GM21390 (cell line): ENCODE results near the gene NKX1-1.
"Not testable (repeated sequence)": the region's sequence is repeated elsewhere in the genome, so short reads cannot be mapped to it uniquely, and the experiment has no call there.

Experiments
- ATAC-seq: cut with Tn5 transposase; IDR thresholded peaks from one replicate; pipeline ENCODE4 v1.9.1; 2021; ENCODE audit not compliant: unreplicated experiment

Gene NKX1-1

DNA sequence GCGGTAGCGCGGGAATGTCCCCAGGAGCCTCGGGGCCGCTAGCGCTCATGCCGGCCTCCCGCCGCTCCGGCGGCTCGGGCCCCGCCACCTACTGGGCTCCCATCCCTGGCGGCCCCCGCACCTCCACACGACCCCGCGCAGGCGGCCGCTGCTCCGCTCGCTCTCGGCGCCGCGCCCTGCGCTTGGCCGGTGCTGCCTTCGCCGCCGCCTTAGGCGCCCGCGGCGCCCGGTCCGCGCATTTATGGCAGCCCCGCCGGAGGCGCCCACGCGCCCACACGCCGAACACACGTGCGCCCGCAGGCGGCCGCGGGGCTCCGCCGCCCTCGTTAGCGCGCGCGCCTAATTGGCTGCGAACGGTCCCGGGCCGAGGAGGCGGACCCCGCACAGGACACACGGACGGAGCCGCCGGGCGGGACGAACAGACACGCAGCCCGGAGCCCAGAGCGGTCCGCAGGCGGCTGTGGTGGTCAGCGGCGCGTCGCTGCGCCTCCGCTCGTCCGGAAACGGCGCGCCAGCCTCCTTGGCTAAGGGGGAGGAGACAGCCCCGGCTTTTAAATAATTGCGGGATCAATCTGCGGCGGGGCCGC is at the start of gene NKX1-1:
Gene NKX1-1, minus strand, starts transcription at position 49 of the 587 bp plus-strand sequence. Its CDS starts 0 bp downstream, at position 49.
- no peak for ATAC-seq

DNA sequence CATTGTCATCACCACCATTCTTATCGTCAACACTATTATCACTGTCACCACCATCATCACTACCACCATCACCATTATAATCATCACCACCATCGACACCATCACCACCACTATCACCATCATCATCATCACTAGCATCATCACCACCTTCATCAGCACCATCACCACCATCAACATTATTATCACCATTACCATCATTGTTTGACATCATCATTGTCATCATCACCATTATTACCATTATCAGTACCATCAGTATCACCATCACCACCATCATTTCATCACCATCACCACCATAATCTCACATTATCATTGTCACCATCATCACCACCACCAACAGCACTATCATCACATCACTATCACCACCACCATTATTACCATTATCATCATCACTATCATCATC is 47.5 kb upstream of the NKX1-1 start:
- no peak for ATAC-seq

DNA sequence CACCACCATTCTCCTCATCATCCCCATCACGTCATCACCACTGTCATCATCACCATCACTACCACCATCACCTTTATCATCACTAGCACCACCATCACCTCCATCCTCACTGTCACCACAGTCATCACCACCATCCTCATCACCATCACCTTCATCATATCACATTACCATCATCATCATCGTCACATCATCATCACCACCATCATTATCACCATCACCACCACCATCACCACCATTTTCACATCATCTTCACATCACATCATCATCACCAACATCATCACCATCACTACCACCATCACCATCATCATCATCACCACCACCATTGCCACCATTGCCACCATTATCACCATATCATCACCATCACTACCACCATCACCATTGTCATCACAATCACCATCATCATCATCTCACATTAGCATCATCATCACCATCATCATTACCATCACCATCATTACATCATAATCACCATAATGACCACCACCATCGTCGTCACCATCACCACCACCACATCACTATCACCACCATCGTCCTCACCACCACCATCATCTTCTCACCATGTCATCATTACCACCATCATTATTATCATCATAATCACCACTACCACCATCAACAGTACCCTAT is 46.3 kb upstream of the NKX1-1 start:
- no peak for ATAC-seq

DNA sequence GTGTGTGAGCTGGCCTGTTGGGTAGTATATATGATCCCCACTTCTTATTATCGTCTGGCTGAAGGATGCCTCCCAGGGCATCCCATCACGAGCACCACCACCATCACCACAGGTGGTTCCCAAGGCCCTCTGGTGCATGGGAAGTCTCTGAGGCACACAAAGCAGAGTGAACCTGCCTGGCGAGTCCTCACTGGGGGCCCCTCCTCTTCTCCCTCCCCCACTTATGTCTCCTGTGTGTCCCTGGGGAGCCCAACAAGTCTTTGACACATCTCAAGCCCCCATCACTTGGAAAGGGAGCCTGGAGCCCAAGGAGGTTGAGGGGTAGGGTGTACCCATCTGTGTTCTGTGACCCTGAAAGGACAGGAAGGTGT is 45.5 kb upstream of the NKX1-1 start:
- ATAC-seq = no peak

DNA sequence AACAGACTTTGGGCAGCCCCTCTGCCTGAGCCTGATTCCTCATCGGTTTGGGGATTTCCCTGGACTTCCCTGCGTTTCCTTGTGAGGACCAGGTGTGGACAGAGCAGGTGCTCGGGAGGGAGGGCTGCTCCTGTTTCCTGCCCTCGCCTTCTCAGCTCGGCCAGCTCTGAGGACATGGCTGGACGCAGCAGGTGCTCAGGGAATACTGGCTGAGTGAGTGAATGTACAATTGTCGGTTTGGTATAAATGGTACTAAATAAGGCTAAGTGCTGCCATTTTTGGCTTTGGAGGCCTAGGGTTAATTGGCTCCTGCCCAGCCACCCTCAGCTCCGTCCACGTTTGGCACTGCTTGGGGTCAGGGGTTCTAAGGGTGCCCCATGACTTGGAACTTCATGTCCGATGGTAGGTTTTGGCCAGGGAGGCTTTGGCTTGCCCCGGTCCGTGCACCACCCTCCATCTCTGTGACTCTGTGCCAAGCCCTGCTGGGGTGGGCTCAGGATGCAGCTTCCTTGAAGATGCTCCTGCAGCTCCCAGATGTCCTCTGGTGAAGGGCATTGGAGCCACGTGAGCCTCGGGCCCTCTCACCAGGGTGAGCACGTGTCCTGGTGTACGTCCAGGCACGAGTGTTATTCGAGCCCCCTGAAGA is 45.0 kb upstream of the NKX1-1 start:
- ATAC-seq = no peak

DNA sequence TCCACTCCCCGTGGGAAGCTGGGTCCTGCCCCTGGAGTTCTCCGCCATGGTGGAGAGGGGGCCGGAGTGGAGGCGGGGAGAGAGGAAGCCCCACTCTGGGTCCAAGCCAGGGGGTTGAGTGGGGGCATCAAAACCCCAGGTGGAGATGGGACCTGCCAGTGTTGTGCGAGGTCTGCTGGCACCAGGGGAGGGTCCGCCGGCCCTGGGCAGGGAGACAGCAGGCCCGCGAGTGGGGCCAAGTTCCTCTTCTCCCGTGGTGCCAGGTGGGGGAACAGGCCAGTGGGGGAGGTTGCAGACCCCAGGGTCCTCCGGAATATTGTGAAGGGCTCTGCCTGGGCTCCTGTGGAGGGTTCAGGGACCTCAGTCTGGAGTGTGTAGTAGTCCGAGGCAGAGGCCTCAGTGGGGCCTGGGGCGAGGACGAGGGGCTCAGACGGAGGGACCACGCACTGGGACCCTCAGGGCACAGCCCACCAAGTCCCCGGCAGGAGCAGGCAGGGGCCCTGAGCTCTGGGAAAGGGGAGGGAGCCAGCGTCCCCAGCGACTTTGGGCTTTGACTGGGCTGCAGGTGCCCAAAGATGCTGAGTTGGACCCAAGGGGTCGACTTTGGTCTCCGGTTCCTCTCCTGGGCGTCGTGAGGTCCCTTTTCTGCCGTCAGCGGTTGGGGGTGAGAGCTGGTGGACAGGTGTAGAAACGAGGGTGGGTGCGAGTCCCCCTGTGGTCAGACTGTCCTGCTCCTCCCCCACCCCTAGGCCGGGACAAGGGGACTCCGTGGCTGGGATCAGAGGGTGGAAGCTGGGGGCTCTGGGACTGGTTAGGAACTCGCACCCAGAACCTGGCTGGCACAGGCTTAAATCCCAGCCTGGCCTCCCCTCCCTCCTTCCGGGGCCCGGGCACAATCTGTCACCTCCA is 43.8 kb upstream of the NKX1-1 start:
- no peak for ATAC-seq

DNA sequence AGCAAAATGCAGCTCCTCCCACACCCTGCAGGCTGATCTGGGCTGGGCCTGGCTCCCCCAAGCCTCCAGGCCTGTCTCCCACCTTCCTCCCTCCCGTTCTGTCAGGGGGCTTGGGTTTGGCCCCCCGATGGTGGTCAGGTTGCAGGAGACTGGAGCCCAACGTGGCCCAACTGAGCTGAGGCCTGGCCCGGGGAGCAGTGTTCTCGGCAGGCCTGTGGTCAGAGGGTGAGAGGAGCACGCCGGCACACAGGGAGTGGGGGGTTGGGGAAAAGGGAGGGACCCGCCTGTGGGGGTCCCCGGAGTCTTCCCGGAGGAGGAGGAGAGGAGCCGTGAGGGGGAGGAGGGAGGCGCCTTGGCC is 43.2 kb upstream of the NKX1-1 start:
- no peak for ATAC-seq

DNA sequence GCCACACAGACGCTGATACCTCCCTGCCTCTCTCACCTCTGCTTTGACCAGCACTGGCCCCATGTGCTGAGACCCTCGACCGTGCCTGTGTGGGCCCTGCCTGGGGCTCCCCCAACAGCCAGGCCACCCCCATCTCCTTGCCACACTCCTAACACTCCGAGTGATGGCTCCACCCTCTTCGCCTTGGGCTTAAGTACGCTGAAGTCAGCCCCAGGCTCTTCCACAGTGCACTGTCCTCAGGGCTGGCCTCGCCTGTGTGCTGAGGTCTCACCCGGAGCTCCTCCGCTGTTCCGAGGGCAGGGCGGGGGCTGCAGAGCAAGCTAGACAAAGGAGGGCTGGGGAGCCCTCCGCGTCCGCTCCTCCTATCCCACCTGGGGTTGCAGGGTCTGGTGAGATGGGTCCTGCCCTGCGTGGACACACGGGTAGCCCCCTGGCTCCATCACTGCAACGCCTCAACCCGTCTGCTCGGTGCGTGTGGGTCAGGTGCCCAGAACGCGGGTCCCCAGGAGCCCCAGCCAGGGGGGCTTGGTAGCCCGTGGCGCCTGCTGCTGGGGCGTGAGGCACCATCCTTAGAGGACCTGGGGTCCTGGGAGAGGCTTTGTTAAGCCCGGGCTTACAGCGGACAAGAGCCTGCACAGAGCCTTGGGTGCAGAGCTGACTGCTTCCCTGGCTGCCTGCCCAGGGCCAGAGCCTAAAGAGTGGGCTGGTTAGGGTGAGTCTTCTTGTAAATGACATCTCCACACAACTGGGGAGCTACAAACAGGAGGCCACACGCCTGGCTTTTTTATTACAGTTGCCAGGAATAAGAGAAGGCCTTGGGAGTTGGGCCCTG is 42.6 kb upstream of the NKX1-1 start:
- no peak for ATAC-seq

DNA sequence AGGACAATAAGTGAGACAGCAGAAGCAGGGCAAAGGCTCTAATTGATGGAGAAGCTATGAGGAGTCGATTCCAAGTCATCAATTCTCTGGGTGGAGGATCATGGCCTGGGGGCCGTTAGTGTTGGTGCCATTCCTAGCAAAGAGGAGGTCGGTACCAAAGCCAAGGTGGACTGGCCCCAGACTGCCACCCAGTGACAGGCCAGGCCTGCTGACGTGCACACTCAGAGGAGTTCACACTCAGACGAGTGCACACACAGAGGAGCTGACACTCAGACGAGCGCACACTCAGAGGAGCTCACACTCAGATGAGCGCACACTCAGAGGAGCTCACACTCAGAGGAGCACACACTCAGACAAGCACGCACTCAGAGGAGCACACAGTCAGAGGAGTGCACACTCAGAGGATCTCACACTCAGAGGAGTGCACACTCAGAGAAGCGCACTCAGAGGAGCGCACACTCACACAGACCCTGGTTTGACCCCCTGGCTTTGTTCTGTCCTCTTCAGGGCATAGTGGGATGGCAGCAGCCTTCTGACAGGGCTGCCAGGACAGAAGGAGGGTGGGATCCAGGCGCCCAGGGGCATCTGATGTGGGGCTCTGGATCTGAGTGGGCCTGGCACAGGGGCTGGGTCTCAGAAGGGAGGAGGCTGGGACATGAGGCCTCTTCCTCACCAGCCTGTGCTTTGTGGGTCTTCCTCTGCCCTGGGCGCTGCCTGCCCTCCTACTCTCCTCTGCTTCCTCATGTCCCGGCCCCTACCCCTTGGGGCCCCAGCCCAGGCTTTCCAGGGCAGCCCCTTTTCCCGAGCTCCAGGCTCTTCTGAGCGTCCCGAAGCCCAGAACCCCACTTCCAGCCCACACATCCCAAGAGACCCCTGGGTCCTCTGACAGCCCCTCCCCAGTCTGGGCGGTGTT is 41.7 kb upstream of the NKX1-1 start:
- ATAC-seq = no peak

DNA sequence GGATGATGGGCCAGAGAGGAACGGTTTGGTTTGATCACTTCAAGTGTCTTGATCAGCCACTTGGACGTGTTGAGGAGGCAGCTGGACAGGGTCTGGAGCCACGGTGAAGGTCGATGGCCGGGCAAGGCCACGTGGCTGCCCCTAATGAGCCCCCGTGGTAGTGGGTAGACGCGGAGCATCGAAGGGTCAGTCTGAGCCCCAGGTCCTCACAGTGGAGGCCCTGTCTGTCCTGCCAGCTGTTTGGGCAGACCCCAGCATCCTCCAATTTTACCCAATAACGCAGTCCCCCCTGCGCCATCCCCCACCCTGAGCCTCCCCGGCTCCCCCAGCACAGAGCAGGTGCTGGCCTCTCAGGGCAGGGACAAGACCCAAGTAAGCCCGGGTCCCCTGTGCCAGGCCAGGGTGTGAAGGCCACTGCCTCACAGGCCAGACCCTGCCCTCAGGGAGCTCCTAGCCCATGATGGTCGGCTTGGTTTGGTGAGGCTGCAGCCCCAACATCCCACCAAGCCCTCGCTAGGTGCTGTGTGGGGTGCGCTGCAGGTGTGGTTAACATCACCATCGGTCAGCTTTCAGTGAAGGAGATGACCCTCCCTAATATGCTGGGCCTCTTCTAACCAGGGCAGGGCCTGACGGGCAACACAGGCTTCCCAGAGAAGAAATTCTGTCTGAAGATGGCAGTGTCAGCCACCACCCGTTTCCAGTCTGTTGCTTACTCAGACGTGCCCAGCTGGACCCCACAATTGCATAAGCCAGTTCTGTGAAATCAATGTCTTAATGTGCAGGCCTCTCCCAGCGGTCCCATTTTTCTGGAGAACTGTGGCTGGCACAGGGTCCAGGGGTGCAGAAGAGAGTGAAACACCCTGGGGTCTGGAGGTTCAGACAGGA is 40.5 kb upstream of the NKX1-1 start:
- no peak for ATAC-seq

DNA sequence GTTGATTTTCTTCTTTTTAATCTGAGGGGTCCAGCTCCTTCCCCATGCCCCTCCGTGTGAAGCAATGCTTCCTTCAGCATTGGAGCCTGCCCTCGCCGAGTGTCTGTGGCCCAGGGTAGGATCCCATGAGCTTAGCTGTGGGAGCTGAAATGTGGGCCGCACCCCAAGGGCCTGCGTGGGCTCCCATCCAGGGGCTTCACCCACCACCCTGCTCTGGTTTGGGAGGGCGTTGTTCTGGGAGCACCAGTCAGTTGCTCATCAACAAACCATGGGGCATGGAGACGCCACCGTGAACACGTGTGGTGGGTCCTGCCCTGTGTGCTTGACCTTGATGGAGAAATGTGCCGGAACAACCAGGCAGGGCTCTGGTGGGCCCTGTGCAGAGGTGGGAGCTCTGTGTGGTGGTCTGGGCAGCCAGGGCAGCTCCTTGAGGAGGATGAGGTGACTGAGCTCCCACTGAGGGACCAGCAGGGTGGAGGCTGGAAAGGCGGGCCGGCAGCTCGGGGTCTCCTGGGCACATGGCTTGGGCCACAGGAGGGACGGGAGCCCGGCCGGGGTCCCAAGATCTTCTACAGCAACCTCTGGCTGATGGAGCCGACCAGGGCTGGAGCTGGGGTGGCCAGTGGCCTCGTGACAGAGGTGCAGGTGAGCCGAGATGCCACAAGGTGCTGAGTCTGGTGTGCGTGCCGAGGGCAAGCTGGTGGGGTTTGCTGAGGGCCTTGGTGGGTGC is 39.6 kb upstream of the NKX1-1 start:
- no peak for ATAC-seq

DNA sequence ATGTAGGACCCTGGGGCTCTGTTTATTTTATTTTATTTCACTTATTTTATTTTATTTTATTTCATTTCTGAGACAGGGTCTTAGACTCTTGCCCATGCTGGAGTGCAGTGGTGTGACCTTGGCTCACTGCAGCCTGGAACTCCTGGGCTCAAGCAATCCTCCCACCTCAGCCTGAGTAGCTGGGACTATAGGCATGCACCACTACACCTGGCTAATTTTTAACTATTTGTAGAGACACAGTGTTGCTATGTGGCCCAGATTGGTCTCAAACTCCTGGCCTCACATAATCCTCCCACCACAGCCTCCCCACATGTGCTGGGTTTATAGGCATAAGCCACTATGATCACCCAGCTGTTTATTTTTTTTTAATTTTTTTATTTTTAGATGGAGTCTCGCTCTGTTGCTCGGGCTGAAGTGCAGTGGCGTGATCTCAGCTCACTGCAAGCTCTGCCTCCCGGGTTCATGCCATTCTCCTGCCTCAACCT is 37.5 kb upstream of the NKX1-1 start:
- not testable (repeated sequence) for ATAC-seq

DNA sequence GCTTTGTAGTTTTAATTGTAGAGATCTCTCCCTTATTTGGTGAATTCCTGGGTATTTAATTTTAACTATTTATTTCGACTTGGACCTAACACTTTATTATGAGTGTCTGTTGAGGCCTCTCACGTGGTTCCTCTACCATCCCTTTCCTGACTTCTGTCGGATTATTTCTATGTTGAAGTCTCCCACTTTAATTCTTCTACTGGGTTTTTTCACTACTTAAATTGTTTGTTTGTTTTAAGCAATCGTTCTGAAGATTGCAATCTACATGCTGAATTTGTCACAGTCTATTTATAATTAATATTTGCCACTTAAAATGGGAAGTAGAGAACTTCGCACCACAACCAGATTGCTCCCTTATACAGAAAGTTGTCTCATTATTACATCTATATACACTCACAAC is 20.8 kb upstream of the NKX1-1 start:
- ATAC-seq = no peak

DNA sequence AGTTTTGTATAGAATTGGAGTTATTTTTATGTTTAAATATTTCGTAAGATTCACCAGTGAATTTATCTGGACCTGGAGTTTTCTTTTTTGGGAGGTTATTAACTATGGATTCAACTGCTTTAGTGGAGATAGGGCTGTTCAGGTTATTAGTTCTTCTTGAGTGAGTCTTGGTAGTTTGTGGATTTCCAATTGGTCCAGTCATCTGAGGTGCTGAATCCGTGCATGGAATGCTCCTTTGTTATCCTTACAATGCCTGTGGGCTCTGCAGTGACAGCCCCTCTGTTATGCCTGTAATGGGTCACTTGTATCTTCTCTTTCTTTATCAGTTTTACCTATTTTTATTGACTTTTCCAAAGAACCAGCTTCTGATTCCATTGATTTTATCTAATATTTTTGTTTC is 15.4 kb upstream of the NKX1-1 start:
- ATAC-seq = no peak

DNA sequence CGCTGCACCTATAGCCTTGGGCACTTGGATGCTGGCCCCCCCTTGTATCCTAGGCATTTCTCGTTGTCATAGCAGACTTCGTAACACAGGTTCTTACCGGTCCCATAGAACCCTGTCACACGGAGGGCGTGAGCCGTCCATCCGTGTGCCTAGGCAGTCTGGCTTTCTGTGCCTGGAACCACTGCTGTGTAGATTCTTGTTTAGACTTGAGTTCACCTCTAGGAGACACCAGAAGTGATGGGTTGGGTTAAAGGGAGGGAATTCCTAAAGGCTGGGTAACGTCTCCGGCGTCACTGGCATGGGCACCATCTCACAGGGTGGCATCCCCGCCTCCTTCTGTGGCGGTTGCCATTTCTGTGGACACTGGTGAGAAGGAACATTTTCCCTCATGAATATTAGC is 13.5 kb upstream of the NKX1-1 start:
- ATAC-seq = no peak

DNA sequence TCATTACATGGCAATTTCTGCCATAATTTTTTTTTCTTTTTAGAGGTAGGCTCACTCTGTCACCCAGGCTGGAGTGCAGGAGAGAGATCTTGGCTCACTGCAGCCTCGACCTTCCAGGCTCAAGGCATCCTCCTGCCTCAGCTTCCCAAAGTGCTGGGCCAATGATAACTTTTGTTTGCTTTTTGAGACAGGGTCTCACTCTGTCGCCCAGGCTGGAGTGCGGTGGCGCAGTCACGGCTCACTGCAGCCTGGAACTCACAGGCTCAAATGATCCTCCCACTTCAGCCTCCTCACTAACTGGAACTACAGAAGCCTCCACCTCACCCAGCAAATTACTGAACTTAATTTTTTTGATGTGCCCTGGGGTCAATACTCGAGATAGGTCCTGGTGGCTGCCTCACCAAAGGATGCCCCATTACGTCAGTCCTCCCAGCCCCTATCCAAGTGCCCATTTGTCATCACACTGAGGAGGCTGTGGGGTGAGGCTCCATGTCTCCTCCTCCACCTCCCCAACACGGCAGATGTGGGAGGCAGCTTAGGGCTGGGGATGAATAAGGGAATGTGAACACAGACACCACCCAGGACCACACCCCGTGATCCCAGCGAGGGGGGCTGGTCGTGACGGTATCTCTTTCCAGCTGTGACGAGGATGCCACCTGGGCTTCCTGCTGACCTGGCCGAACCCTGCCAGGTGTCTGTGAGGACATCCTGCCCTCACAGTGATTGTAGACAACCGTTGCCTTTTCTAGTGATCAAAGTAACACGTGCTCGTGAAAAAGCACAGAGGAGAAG is 12.4 kb upstream of the NKX1-1 start:
- ATAC-seq = no peak
